ENCODE measurements around the gene ITPR3. TPM values are rescaled to one million over a fixed set of nuclear protein-coding genes. Genes with fewer than 3 reads are reported as not detected.

ITPR3 gene
- total RNA-seq, 1 donor from 2014 or later: 74.7 TPM

DNA sequence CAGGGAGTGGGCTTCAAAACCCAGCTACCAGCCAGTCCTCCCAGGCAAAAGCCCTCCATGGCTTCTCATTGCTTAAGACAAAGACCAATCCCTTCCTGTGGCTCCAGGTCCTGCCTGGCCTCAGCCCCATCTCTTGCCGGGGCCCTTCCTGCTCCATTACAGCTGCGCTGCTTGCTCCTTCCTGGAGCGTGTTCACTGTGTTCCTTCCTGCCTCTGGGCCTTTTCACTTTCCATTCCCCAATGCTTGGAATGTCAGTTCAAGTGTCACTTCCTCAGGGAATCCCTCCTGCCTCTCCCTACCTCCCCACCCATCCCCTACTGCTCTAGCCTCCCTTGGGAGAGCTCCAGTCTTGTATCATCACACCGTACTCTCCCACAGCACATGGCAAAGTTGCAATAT is 11.1 kb upstream of the ITPR3 start:
- peak in 1 of 2 donors; percentile 7 for ATAC-seq
- TF ChIP-seq, protein P1, sequence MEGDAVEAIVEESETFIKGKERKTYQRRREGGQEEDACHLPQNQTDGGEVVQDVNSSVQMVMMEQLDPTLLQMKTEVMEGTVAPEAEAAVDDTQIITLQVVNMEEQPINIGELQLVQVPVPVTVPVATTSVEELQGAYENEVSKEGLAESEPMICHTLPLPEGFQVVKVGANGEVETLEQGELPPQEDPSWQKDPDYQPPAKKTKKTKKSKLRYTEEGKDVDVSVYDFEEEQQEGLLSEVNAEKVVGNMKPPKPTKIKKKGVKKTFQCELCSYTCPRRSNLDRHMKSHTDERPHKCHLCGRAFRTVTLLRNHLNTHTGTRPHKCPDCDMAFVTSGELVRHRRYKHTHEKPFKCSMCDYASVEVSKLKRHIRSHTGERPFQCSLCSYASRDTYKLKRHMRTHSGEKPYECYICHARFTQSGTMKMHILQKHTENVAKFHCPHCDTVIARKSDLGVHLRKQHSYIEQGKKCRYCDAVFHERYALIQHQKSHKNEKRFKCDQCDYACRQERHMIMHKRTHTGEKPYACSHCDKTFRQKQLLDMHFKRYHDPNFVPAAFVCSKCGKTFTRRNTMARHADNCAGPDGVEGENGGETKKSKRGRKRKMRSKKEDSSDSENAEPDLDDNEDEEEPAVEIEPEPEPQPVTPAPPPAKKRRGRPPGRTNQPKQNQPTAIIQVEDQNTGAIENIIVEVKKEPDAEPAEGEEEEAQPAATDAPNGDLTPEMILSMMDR (IDR thresholded peaks at IDR 0.05): no peak
- no peak overlapping the region for H3K4me3 ChIP-seq
- H3K4me1 ChIP-seq: peaks cover 16% of the 10 kb centered on the region
- H3K36me3 ChIP-seq: no peaks in the 10 kb centered on the region
- H3K27ac ChIP-seq: peak overlapping the region; percentile 47
- no peak for DNase-seq
- intact Hi-C loops (cut with DNase I): no loop called here
- H3K9me3 ChIP-seq: no peaks in the 10 kb centered on the region
- no peaks in the 10 kb centered on the region for H3K27me3 ChIP-seq (ENCODE audit: low read depth)

DNA sequence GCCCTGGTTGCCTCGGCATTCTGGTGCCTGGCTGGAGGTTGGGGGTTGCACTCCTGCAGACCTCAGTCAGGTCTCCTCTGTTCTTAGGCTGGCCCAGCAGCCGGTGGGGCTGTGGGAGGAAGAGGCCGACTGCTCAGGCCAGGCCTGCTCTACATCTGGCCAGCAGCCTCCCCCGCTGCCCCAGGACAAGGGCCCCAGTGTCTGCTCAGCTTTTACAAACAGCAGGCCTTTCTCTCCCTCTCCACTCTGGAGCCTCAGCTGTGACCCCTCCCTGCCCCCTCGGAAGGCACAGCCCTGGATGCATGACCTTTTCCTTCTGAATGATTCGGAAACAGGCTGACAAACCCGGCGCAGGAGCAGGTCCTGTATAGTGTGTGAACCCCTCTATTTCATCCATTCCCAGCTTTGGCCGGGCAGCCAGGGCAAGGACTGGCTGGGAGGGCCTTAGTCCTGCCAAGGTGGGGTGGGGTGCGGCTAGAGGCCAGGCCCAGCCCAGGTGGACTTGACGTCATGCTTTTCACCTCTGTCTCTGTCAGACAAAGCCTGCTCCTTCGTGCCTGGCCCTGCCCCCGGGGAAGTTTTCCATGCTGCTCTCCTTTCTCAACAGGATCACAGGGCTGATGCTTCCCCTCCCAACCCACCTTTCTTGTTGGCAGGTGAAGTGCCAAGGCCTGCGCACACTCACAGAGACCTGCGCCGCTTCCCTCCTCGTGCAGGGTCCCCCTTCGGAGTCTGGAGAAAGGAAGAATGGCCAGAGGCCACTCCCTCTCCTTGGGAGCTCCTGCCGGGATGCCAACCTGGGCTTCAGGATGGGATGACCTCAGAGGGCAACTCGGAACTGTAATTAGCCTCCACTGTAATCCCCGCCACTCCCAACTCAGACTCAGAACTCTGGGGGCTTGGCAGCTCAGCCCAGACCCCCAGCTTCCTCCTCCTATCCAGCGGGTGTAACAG is 10.1 kb upstream of the ITPR3 start:
- Histone ChIP-seq H3K4me3 (no peak overlapping the region), H3K36me3 (no peaks in the 10 kb centered on the region), H3K27ac (peak overlapping the region; percentile 47), H3K27me3 (ENCODE audit: low read depth) (no peaks in the 10 kb centered on the region), H3K9me3 (no peaks in the 10 kb centered on the region), H3K4me1 (peaks cover 16% of the 10 kb centered on the region)
- TF ChIP-seq, protein P1 (IDR thresholded peaks at IDR 0.05): no peak
- ATAC-seq: peak; percentile 5 to 77
- no peak for DNase-seq
- intact Hi-C loops (cut with DNase I): no loop called here

DNA sequence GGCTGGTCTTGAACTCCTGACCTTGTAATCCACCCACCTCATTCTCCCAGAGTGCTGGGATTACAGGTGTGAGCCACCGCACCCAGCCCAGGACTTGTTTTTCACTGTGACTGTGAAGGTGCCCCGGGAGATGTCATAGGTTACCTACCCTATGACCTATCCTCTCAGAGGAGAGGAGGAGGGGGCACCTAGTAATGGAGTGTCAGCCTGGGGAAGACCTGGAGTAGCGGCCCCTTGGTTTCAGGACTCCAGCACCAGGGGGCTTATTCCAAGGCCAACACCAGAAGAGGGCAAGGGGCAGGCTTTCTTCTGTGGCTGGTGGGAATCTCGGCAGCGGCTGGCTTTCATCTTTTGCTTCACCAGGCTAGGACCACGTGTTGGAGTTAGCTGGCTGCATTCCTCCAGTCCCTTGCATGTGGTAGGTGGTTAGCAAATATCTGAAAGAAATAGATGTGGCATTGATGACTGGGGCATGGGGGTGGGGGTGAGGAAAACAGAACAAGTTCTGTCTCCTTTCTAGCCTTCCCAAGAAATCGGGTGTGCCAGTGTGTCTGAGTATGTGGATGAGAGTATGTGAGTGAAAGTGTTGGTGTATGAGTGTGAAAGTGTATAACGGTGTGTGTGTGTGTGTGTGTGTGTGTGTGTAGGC is 7.9 kb upstream of the ITPR3 start:
- DNase-seq: no peak
- Histone ChIP-seq H3K9me3 (no peaks in the 10 kb centered on the region), H3K27ac (no peak overlapping the region), H3K36me3 (no peaks in the 10 kb centered on the region), H3K4me1 (peaks cover 16% of the 10 kb centered on the region), H3K27me3 (ENCODE audit: low read depth) (no peaks in the 10 kb centered on the region), H3K4me3 (no peak overlapping the region)
- TF ChIP-seq, protein P1 (IDR thresholded peaks at IDR 0.05): no peak
- no peak for ATAC-seq
- intact Hi-C loops (cut with DNase I): no loop called here

DNA sequence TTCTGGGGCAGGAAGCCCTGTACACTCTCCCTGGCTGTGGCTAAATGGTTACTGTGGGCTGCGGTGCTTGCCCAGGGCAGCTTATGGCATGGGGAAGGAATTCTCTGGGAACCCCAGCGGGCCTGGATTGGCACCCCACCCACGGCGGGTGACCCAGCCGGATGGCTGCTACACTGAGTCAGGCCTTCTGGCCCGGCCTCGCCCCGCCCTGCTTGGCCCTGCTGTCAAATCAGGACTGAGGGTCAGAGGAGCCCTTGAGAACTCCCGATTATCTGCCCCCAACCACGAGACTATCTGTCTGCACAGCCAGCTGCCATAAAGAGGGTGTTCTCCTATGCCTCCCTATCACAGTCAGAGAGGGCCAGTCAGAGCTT is 7.3 kb upstream of the ITPR3 start:
- Histone ChIP-seq H3K4me3 (no peak overlapping the region), H3K27ac (no peak overlapping the region), H3K27me3 (ENCODE audit: low read depth) (no peaks in the 10 kb centered on the region), H3K4me1 (peaks cover 18% of the 10 kb centered on the region), H3K9me3 (no peaks in the 10 kb centered on the region), H3K36me3 (no peaks in the 10 kb centered on the region)
- intact Hi-C loops (cut with DNase I): no loop called here
- ATAC-seq (peak; percentile 16 to 27), DNase-seq (no peak)
- TF ChIP-seq, protein P1 (IDR thresholded peaks at IDR 0.05): no peak

DNA sequence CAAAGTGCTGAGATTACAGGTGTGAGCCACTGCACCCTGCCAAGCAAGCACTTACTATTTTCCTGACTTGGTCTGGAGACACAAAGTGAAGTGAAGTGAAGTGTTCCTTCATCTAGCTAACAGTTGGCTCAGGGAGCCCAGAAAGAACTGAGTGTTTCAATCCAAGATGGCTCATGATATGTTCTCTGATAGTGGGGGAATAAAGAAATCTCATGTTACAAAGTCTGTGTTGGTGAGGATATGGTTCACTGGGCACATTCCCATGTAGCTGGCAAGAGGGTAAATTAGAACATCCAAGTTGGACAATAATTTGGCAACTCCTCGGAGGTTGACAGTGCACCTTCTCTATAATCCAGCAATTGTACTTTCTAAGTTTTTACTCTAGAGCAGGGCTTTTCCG is 5.0 kb upstream of the ITPR3 start:
- no peak overlapping the region for H3K27ac ChIP-seq
- intact Hi-C loops (cut with DNase I): no loop called here

More for the DNA sequence above, 5.0 kb upstream of the ITPR3 start:
- ATAC-seq (no peak), DNase-seq (no peak)
- no peaks in the 10 kb centered on the region for H3K36me3 ChIP-seq
- no peaks in the 10 kb centered on the region for H3K27me3 ChIP-seq (ENCODE audit: low read depth)
- peaks cover 15% of the 10 kb centered on the region for H3K4me1 ChIP-seq
- H3K4me3 ChIP-seq: no peak overlapping the region
- TF ChIP-seq, protein P1 (IDR thresholded peaks at IDR 0.05): no peak
- no peaks in the 10 kb centered on the region for H3K9me3 ChIP-seq

Data from lower lobe of right lung (tissue), 2 donors.